Epithelial cell of esophagus (primary cell): ENCODE measurements around the gene LMAN1.

Source experiments
- DNase-seq: peaks from one replicate; pipeline ENCODE4 v3.0.0; 2010; ENCODE audit warnings: low read depth
- H3K4me3 ChIP-seq: 2 replicates; pipeline ENCODE4 v1.5.1; 2011; ENCODE audit warnings: mild to moderate bottlenecking, low read length, control low read depth
- TF ChIP-seq, protein P1 (sequence below): IDR thresholded peaks from 2 replicates; pipeline ENCODE4 v1.5.1; 2011; ENCODE audit warnings: low read depth, mild to moderate bottlenecking, low read length, control low read depth, inconsistent platforms; ENCODE audit not compliant: insufficient read depth; ENCODE audit errors: missing control alignments

LMAN1 gene

DNA sequence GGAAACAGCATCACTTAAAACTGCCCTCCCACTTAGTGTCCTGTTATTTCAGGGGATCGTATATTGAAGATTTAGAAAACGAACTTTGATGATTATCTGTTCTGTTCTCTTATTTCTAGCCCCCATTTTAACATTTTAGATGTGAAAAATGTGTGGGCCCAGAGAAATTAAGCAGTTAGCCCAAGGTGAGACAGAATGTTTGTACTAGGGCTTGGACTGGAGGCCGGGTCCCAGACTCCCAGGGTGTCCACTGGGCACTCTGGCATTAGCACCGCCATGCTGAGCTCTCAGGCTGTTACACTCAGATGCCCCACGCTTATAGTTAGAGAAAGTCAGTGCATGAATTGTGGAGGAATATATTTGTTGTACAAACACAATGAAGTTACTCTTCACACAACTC lies 80.3 kb downstream of the LMAN1 start:
- H3K4me3 ChIP-seq: no peak overlapping the region
- TF ChIP-seq, protein P1, sequence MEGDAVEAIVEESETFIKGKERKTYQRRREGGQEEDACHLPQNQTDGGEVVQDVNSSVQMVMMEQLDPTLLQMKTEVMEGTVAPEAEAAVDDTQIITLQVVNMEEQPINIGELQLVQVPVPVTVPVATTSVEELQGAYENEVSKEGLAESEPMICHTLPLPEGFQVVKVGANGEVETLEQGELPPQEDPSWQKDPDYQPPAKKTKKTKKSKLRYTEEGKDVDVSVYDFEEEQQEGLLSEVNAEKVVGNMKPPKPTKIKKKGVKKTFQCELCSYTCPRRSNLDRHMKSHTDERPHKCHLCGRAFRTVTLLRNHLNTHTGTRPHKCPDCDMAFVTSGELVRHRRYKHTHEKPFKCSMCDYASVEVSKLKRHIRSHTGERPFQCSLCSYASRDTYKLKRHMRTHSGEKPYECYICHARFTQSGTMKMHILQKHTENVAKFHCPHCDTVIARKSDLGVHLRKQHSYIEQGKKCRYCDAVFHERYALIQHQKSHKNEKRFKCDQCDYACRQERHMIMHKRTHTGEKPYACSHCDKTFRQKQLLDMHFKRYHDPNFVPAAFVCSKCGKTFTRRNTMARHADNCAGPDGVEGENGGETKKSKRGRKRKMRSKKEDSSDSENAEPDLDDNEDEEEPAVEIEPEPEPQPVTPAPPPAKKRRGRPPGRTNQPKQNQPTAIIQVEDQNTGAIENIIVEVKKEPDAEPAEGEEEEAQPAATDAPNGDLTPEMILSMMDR: no peak
- DNase-seq: no peak
